Sigmoid colon (tissue), 7 donors: Measurements from ENCODE around the gene SORBS1. TPM values are rescaled to one million over a fixed set of nuclear protein-coding genes. Genes with fewer than 3 reads are reported as not detected.

Experiments used
- DNase-seq: peaks from one replicate; pipeline ENCODE4 v3.0.0-alpha.2; 2019
- H3K27ac ChIP-seq, 4 donors: fragments of 200-600 bp; sonication (generic); one replicate each; pipeline ENCODE4 v1.5.1; 2016 to 2019; ENCODE audit warnings: mild to moderate bottlenecking in 1 of 4
- H3K27me3 ChIP-seq, 3 donors: fragments of 200-600 bp; sonication (generic); one replicate each; pipeline ENCODE4 v1.5.1; 2019; ENCODE audit warnings: mild to moderate bottlenecking in 1 of 3
- H3K36me3 ChIP-seq, 4 donors: fragments of 200-600 bp; sonication (generic); one replicate each; pipeline ENCODE4 v1.5.1; 2016 to 2019
- H3K4me1 ChIP-seq, 4 donors: fragments of 200-600 bp; sonication (generic); one replicate each; pipeline ENCODE4 v1.5.1; 2017 to 2019
- H3K4me3 ChIP-seq, 4 donors: fragments of 200-600 bp; sonication (generic); one replicate each; pipeline ENCODE4 v1.5.1; 2017 to 2019; ENCODE audit warnings: mild to moderate bottlenecking in 2 of 4, moderate library complexity in 1 of 4
- H3K9me3 ChIP-seq, 4 donors: fragments of 200-600 bp in 3 of 4; sonication (generic) in 3 of 4; one replicate each; pipeline versions ENCODE4 v1.5.1 to v1.6.1; 2013 to 2019
- CTCF ChIP-seq, 4 experiments: fragments of 450-650 bp in 3 of 4; fragments of 200-600 bp in 1 of 4; IDR thresholded peaks; one replicate each; pipeline ENCODE4 v1.5.1; 2016 to 2019; ENCODE audit warnings: antibody characterized with exemption in 4 of 4, mild to moderate bottlenecking in 3 of 4, moderate library complexity in 2 of 4
- EP300 ChIP-seq, 4 donors: sonication (generic); formaldehyde crosslinking; IDR thresholded peaks; one replicate each; pipeline ENCODE4 v1.6.1; 2017; ENCODE audit warnings: antibody characterized with exemption in 4 of 4
- POLR2A ChIP-seq, 2 donors: fragments of 450-650 bp; IDR thresholded peaks; one replicate each; pipeline ENCODE4 v1.6.1; 2016; ENCODE audit warnings: antibody characterized with exemption in 2 of 2, mild to moderate bottlenecking in 2 of 2, moderate library complexity in 2 of 2
- POLR2AphosphoS5 ChIP-seq, 4 donors: sonication (generic); formaldehyde crosslinking; IDR thresholded peaks; one replicate each; pipeline ENCODE4 v1.6.1; 2017; ENCODE audit warnings: antibody characterized with exemption in 4 of 4
- WGBS, 2 donors: extraction: QIAGEN DNeasy Blood & Tissue Kit; methylation state at CpG; one replicate each; pipeline ENCODE4 v1.1.7; 2013; 5-methylcytosine and 5-hydroxymethylcytosine counted together
- intact Hi-C: fragments of 100-400 bp; cut with DNase I; formaldehyde crosslinking; loops from one replicate; pipeline ENCODE4 v1.15.1; 2023
- polyA plus RNA-seq, 3 donors: library from polyadenylated mRNA; stranded (reverse); fragments of 200-250 nt; gene quantifications; one replicate each; pipeline ENCODE4 v1.2.3, GENCODE V29; 2013
- total RNA-seq, 4 donors: library from RNA; depleted of rRNA; stranded (reverse); fragments of >200 nt; gene quantifications; one replicate each; pipeline ENCODE4 v1.1.0, GENCODE V29; 2016
- donor health status: healthy with polysubstance abuse.
- donor health status: Bipolar disorder and iron deficiency.
- donor health status: healthy.

SORBS1 gene
- total and polyA plus RNA-seq, 7 donors: 8.1 to 1,403 (median 664) TPM

GRCh38 chr10:95277201-95277570 is 284.0 kb downstream of the SORBS1 start:
- 50 to 67% methylated on average over 1 of the region's 1 CpG for WGBS, 2 donors
- Histone ChIP-seq H3K36me3 (no peaks in the 10 kb centered on the region), H3K4me1 (peaks cover 0 to 29% (median 12%) of the 10 kb centered on the region in 4 donors), H3K27ac (peak overlapping the region; percentile 13 to 81 (median 78)), H3K27me3 (no peaks in the 10 kb centered on the region), H3K4me3 (no peak overlapping the region), H3K9me3 (no peaks in the 10 kb centered on the region)
- TF ChIP-seq CTCF (IDR thresholded peaks at IDR 0.05) (no peak), POLR2A (IDR thresholded peaks at IDR 0.05) (no peak), EP300 (IDR thresholded peaks at IDR 0.05) (no peak), POLR2AphosphoS5 (IDR thresholded peaks at IDR 0.05) (no peak)
- DNase-seq: no peak
- intact Hi-C loops: no loop called here

GRCh38 chr10:95276367-95277200 is 284.6 kb downstream of the SORBS1 start:
- intact Hi-C loops: no loop called here
- H3K9me3 ChIP-seq: no peaks in the 10 kb centered on the region
- H3K27ac ChIP-seq: peak overlapping the region; percentile 41 to 81 (median 78)
- no peak for TF ChIP-seq EP300 (IDR thresholded peaks at IDR 0.05)
- TF ChIP-seq CTCF (IDR thresholded peaks at IDR 0.05): no peak
- TF ChIP-seq POLR2A (IDR thresholded peaks at IDR 0.05): no peak
- TF ChIP-seq POLR2AphosphoS5 (IDR thresholded peaks at IDR 0.05): no peak
- no peak overlapping the region for H3K4me3 ChIP-seq
- H3K27me3 ChIP-seq: no peaks in the 10 kb centered on the region
- WGBS, 2 donors: 45 to 69% methylated on average over 8 of the region's 8 CpGs
- H3K36me3 ChIP-seq: no peaks in the 10 kb centered on the region
- peaks cover 0 to 29% (median 12%) of the 10 kb centered on the region in 4 donors for H3K4me1 ChIP-seq
- no peak for DNase-seq

GRCh38 chr10:95275726-95276366 is 285.3 kb downstream of the SORBS1 start:
- TF ChIP-seq EP300 (IDR thresholded peaks at IDR 0.05) (no peak), POLR2A (IDR thresholded peaks at IDR 0.05) (no peak), POLR2AphosphoS5 (IDR thresholded peaks at IDR 0.05) (no peak), CTCF (IDR thresholded peaks at IDR 0.05) (no peak)
- Histone ChIP-seq H3K9me3 (no peaks in the 10 kb centered on the region), H3K4me1 (peaks cover 0 to 29% (median 12%) of the 10 kb centered on the region in 4 donors), H3K4me3 (no peak overlapping the region), H3K36me3 (no peaks in the 10 kb centered on the region), H3K27ac (peak overlapping the region; percentile 41 to 81 (median 78)), H3K27me3 (no peaks in the 10 kb centered on the region)
- DNase-seq: no peak
- WGBS, 2 donors: 63 to 86% methylated on average over 1 of the region's 1 CpG
- intact Hi-C loops: no loop called here

GRCh38 chr10:95273393-95274312 is 287.5 kb downstream of the SORBS1 start:
- Histone ChIP-seq H3K4me3 (no peak overlapping the region), H3K36me3 (no peaks in the 10 kb centered on the region), H3K9me3 (no peaks in the 10 kb centered on the region), H3K4me1 (peaks cover 0 to 29% (median 8%) of the 10 kb centered on the region in 4 donors), H3K27ac (peak overlapping the region; percentile 71 to 81 (median 78)), H3K27me3 (no peaks in the 10 kb centered on the region)
- TF ChIP-seq POLR2AphosphoS5 (IDR thresholded peaks at IDR 0.05) (peak; percentile 32 to 55 (median 42)), CTCF (IDR thresholded peaks at IDR 0.05) (no peak), POLR2A (IDR thresholded peaks at IDR 0.05) (no peak), EP300 (IDR thresholded peaks at IDR 0.05) (peak in 1 of 4 donors; percentile 2)
- 26 to 64% methylated on average over 13 of the region's 13 CpGs for WGBS, 2 donors
- intact Hi-C loops: no loop called here
- DNase-seq: peak; percentile 89
